Stimulated activated CD8-positive, alpha-beta memory T cell treated with anti-CD3 and anti-CD28 coated beads, Interleukin-4, amount 100 ng/mL, for 4 hours (primary cell): Measurements from ENCODE around the gene HYPK.
"Not testable (repeated sequence)": the region's sequence is repeated elsewhere in the genome, so short reads cannot be mapped to it uniquely, and the experiment has no call there.

Experiments
- DNase-seq, 2 donors: peaks; one replicate each; pipeline ENCODE4 v3.0.0-alpha.2; 2020; ENCODE audit warnings: low read depth in 2 of 2, low spot score in 1 of 2

The HYPK gene

DNA sequence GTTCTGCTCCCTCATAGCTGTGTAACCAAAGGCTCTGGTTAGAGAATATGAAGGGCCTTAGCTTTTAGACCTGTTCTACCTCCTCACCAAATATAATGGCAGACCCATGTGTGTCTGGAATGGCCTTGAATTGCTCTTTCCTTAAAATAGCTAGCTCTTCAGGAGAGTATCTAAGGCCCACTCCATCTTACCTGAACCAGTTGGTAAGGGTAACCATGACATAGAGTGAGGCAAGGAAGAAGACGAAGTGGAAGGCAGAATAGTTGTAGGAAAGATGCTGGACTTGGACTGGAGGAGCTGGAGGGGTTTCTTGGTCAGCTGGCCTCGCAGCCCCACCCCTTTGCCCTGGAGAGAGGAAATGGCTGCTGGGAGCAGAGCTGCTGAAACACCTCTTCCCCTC lies 5.2 kb upstream of the HYPK start:
- DNase-seq = no peak

DNA sequence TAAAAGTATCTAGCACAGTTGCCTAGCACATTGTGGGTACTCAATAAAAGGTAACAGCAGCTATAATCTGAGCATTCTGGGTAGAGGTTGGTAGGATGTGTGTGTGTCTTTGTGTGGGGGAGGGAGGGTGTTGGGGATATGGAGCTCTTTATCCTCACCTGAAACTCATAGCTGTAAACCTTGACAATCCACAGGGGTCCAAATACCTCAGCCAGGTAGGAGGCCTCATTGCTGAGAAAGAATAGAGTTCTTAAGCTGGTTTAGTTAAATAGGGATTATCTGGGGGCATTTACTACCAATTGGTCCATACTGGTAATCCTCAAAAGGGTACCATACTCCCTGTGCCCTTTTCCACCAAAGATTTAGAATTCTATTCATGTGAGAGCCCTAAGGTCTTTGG lies 4.4 kb upstream of the HYPK start:
- DNase-seq = no peak

DNA sequence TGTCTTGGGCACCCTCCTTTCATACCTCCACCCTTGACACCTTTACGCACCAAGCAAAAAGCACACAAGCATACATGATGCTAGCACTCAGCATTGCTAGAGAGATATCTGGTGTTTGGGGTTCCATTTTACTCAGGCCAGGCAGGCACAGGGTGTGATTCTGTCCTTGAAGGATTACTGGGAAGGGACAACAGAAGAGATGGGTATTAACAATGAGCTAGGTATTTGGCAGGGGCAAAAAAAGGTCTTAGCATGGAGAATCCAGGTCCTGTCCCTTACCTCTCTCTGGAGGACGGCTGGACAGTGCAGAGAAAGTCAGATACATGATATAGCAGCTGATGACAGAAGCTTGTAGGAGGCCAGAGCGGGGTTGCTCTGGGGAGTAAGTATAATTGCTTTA lies 3.8 kb upstream of the HYPK start:
- no peak for DNase-seq

GRCh38 chr15:43799209-43799944 lies 1.0 kb upstream of the HYPK start:
- DNase-seq = no peak

DNA sequence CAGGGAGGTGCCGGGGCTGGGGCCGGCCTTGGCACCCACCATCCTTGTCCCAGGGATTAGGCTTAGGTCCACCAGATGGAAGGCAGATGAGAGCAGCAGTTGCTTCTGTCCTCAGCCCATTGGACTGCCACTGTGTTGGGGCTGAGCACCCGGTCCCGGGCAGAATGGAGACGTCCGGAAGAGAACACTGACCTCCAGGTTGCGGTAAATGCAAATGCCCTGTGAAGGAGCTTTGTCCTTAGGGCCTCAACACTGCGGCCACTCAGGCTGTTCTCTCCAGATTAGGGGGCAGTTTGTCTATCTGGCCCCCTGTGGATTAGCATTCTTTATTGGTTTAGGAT lies 484 bp upstream of the HYPK start, which contains the start of gene SERINC4:
TSS of gene SERINC4 (minus strand) at position 276 of the 341 bp plus-strand sequence. CDS start at position 42, 234 bp downstream.
- DNase-seq = no peak

DNA sequence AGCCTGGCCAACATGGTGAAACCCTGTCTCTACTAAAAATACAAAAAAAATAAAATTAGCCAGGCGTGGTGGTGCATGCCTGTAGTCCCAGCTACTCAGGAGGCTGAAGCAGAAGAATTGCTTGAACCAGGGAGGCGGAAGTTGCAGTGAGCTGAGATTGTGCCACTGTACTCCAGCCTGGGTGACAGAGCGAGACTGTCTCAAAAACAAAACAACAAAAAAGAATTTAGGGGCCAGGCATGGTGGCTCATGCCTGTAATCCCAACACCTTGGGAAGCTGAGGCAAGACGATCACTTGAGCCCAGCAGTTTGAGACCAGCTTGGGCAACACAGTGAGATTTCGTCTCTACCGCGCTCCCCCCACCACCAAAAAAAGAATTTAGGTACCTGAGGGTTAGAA lies 2.3 kb downstream of the HYPK start:
- DNase-seq = not testable (repeated sequence)

DNA sequence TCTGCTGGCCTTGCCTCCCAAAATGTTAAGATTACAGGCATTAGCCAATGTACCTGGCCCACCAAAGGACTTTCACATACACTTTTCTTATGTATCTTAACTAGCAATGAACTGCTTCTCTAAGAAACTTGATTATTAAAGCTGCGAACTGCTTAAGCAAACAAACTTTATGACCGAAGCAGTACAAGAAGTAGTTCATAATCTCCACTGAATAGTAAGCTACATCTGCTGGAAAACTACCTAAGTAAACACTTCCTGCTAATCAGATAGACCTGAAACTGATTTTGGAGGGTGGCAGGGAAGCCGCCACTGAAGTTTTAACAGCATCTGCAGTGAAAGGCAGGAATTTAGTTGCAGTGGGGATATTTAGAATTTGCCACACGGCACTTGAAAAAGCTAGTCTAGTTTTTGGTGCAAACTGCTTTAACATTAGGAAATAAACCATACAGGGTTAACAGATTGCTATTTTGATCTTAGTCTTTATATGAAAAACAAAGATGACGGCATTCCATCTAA lies 8.1 kb downstream of the HYPK start:
- DNase-seq = no peak

DNA sequence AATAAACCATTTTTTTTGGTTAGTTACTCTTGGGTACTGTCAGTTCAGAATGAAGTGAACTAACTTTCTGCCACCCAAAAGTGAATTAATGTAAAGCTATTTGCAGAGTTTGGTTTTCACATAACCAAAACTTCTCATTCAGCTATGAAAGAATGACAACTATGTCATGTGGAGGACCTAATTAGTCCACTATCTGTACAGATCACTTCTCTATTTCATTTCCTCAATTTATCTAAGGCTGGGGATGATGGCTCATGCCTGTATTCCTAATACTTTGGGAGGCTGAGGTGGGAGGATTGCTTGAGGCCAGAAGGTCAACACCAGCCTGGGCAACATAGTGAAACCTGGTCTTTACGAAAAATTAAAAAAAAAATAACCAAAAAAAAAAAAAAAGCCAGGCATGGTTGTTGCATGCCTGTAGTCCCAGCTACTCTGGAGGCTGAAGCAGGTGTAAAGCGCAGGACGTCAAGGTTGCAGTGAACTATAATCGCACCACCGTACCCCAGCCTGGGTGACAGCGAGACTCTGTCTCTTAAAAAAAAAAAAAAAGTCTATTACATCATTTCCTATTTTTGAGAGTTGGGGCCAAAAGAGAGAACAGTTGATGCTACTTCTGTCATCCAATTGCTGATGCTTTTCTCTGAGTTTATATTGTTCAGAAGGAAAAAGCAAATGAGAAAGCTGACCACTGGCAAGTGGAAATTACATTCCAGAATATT lies 8.7 kb downstream of the HYPK start:
- no peak for DNase-seq

- DNase-seq = not testable (repeated sequence)
Observed at GRCh38 chr15:43815064-43815463, 14.7 kb downstream of the HYPK start.

GRCh38 chr15:43821505-43821904 lies 21.1 kb downstream of the HYPK start:
- DNase-seq = no peak

DNA sequence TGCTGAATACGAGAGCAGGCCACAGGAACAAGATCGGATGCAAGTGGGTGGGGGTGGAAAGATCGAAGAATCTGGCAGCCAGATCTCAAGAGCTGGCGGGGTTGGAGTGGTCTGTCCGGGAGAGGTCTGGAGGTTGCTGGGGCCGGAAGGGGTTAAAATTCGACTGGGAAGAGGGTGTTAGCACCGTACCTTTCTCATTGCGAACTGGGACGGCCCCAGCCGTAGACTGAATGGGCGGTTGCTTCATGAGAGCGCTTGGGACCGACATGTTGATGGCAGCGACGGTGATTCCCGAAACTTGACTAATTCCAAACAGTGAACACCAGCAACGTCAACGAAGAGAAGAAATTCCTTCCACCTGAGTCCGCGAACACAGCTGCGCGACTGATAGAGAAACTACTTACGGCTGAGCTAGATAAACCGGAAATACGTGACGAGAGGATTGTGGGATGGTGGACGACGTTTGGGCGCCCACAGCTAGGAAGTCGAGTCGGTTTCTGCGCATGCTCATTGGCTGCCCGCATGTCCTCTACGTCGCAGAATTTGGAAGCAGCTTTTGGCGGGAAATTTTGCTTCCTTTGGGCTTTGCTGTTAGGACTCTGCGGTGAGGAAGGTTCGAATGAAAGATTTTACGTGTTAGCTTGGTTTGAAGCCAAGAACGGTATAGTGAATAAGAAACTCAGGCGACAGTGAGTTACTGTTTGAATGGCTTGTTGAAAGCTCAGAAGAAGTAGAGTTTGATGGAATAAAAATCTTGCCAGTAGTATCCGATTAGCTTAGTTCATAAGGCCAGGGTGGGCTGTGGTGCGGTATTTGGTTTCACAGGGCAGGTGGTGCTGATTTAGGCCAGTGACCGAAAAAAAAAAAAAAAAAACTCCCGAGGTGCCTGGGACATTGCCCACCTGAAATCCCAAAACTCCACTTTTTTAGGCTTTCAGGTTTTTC lies 24.2 kb downstream of the HYPK start, which contains the start of gene MFAP1:
TSS of gene MFAP1 (minus strand) at position 389 of the 945 bp plus-strand sequence. CDS start at position 268, 121 bp downstream.
- DNase-seq = peak; percentile 85 to 89

- not testable (repeated sequence) for DNase-seq
Observed at GRCh38 chr15:43825305-43825704, 24.9 kb downstream of the HYPK start.

DNA sequence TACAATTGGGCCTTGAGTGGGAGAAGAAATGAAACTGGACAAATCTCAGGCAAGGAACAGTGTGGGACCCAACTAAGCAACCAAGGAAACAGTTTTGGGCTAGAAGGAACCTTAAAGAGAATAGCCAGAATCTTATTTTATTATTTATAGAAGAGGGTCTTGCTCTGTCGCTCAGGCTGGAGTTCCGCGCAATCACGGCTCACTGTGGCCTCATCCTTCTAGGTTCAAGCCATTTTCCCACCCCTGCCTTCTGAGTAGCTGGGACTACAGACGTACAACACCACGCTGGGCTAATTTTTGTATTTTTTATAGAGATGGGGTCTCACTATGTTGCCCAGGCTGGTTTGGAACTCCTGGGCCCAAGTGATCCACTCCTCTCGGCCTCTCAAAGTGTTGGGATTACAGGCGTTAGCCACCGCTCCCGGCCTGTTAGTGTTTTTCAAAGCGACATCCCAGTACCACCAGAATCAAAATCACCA lies 25.7 kb downstream of the HYPK start:
- no peak for DNase-seq

DNA sequence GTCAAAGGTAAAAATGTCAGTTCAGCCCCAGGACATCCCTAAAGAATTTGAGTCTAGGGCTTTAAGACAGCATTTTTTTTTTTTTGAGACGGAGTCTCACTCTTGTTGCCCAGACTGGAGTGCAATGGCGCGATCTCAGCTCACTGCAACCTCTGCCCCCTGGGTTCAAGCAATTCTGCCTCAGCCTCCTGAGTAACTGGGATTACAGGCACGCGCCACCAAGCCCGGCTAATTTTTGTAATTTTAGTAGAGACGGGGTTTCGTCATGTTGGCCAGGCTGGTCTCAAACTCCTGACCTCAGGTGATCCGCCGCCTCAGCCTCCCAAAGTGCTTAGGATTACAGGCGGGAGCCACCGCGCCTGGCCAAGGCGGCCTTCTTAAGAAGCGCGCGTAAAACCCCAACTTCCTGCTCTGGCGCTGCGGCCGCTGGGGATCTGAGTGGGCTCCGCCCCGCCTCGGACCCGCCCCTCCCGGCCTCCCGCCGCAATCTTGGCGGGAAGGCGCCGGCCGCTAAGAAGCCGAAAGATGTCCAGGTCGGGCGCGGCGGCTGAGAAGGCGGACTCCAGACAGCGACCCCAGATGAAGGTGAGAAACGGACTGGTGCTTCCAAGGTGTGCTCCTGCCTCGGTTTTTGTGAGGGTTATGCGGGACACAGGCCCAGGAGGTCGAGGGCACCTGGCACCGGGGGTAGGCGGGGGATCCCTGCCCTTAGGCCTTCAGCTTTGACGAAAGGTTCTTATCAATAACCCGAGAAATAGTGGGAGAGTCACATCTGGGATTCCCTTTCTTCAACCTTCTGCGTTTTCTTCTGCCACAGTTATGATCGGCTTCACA lies 26.3 kb downstream of the HYPK start, which contains the start of gene WDR76:
TSS of gene WDR76 (plus strand) at position 495 of the 834 bp plus-strand sequence. CDS start at position 526, 31 bp downstream.
- peak; percentile 28 to 50 for DNase-seq

- no peak for DNase-seq
Observed at GRCh38 chr15:43828061-43828657, 27.8 kb downstream of the HYPK start.

GRCh38 chr15:43829951-43830540 lies 29.6 kb downstream of the HYPK start:
- DNase-seq = not testable (repeated sequence)

DNA sequence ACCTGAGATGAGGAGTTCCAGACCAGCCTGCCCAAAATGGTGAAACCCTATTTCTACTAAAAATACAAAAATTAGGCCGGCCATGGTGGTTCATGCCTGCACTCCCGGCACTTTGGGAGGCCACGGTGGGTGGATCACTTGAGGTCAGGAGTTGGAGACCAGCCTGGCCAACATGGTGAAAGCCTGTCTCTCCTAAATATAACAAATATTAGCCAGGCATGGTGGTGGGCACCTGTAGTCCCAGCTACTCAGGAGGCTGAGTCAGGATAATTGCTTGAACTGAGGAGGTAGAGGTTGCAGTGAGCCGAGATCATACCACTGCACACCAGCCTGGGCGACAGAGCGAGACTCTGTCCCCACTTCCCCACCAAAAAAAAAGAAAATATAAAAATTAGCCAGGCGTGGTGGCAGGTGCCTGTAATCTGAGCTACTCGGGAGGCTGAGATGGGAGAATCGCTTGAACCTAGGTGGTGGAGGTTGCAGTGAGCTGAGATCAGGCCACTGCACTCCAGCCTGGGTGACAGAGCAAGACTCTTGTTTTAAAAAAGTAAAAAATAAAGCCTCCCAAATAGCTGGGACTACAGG lies 30.4 kb downstream of the HYPK start:
- not testable (repeated sequence) for DNase-seq

GRCh38 chr15:43831519-43832052 lies 31.2 kb downstream of the HYPK start:
- DNase-seq = not testable (repeated sequence)
